HG03571 (cell line): ENCODE measurements around the gene NECAB2.

Source experiments
- ATAC-seq: cut with Tn5 transposase; IDR thresholded peaks from one replicate; pipeline ENCODE4 v1.9.1; 2021; ENCODE audit not compliant: unreplicated experiment

NECAB2 gene

GRCh38 chr16:83967838-83968305, at the start of gene NECAB2:
TSS of gene NECAB2 (plus strand) at chr16:83968244. CDS start at chr16:83968649, 405 bp downstream.
- ATAC-seq: no peak

- ATAC-seq: no peak
These were observed 47.1 kb upstream of the NECAB2 start for GRCh38 chr16:83920894-83921491.

GRCh38 chr16:83923581-83924365, 44.3 kb upstream of the NECAB2 start:
- ATAC-seq: no peak

- ATAC-seq: no peak
These were observed 43.4 kb upstream of the NECAB2 start for GRCh38 chr16:83924686-83925085.

- no peak for ATAC-seq
These were observed 42.7 kb upstream of the NECAB2 start for GRCh38 chr16:83925095-83925905.

GRCh38 chr16:83925957-83926725, 41.9 kb upstream of the NECAB2 start:
- no peak for ATAC-seq

GRCh38 chr16:83926726-83927397, 41.2 kb upstream of the NECAB2 start:
- ATAC-seq: no peak

- no peak for ATAC-seq
These were observed 39.5 kb upstream of the NECAB2 start for GRCh38 chr16:83928341-83929055.

- ATAC-seq: no peak
These were observed 38.1 kb upstream of the NECAB2 start for GRCh38 chr16:83929811-83930555.

GRCh38 chr16:83930730-83931500, 37.1 kb upstream of the NECAB2 start:
- ATAC-seq: no peak

- no peak for ATAC-seq
These were observed 36.5 kb upstream of the NECAB2 start for GRCh38 chr16:83931556-83931955.

- ATAC-seq: no peak
These were observed 35.7 kb upstream of the NECAB2 start for GRCh38 chr16:83932304-83932703.

- no peak for ATAC-seq
These were observed 34.9 kb upstream of the NECAB2 start for GRCh38 chr16:83932955-83933673.

- ATAC-seq: no peak
These were observed 34.0 kb upstream of the NECAB2 start for GRCh38 chr16:83933885-83934683.

- no peak for ATAC-seq
These were observed 33.4 kb upstream of the NECAB2 start for GRCh38 chr16:83934684-83934977.

- no peak for ATAC-seq
These were observed 32.8 kb upstream of the NECAB2 start for GRCh38 chr16:83935005-83935857.
